Right lobe of liver (tissue), 4 donors: Measurements from ENCODE around the gene DPRX.

ENCODE experiments used
- CTCF ChIP-seq, 4 donors: fragments of 200-600 bp in 3 of 4; fragments of 450-650 bp in 1 of 4; IDR thresholded peaks; one replicate each; pipeline versions ENCODE4 v1.5.1 to v1.8.0; 2016 to 2022; ENCODE audit warnings: antibody characterized with exemption in 4 of 4, mild to moderate bottlenecking in 2 of 4
- POLR2A ChIP-seq: fragments of 450-650 bp; IDR thresholded peaks from one replicate; pipeline ENCODE4 v1.6.1; 2017; ENCODE audit warnings: antibody characterized with exemption, mild to moderate bottlenecking
- donor health status: DM: no; HTN: no; CAD: no.
- donor health status: DM: no; HTN: no; CAD: no.
- donor health status: DM: no; HTN: yes; CAD: no.

- no peak for TF ChIP-seq CTCF (IDR thresholded peaks at IDR 0.05)
- no peak for TF ChIP-seq POLR2A
These were observed 35.7 kb upstream of the DPRX start for GRCh38 chr19:53596056-53596455.
